VCaP (cell line): ENCODE results near the gene RFC5.

Source experiments
- H3K27ac ChIP-seq: fragments of 450-650 bp; 2 replicates; pipeline ENCODE4 v1.5.1; 2017
- CTCF ChIP-seq: fragments of 450-650 bp; conservative IDR thresholded peaks from 2 replicates; pipeline ENCODE4 v1.5.1; 2017; ENCODE audit warnings: mild to moderate bottlenecking, moderate library complexity

Gene RFC5, protein sequence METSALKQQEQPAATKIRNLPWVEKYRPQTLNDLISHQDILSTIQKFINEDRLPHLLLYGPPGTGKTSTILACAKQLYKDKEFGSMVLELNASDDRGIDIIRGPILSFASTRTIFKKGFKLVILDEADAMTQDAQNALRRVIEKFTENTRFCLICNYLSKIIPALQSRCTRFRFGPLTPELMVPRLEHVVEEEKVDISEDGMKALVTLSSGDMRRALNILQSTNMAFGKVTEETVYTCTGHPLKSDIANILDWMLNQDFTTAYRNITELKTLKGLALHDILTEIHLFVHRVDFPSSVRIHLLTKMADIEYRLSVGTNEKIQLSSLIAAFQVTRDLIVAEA

DNA sequence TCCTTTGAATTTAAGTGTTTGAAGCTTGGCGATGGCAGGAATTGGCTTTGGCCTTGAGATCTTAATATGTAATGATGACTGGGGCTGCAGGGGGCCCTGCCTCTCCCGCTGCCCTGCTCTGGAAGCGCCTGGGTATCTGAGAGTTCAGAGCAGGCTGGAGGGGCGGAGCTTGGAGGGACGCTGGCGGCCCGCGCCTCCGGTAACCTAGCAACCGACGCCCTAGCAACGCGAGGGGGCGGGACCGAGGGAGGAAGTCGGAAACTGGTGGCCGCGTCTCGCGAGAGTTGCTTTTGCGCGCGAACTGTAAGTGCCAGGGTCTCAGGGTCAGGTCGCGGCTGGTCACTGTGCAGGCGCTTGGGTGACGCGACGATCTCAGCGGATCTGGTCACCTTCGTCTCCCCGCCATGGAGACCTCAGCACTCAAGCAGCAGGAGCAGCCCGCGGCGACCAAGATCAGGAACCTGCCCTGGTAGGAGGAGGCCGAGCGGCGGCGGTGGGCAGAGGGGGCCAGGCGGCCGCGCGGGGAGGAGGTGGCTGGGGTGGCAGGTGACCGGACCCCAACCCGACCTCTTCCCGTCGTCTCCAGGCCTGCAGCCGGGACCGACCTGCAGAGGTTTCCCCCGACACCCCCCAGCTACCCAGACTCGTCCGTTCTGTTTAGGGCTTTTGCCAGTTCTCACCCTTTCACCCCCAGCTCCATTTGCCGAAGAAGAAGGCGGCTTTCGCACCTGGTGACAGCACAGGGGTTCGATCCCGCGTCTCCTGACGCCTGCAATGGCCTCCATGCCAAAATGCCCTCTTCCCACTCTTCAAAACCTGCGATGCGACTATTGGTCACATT, at the start of gene RFC5:
TSS of gene RFC5 (plus strand) at position 280 of the 841 bp plus-strand sequence. CDS start at position 405, 125 bp downstream.
- peak within 1 kb of the TSS; percentile 72 for H3K27ac ChIP-seq
- no peak for TF ChIP-seq CTCF

DNA sequence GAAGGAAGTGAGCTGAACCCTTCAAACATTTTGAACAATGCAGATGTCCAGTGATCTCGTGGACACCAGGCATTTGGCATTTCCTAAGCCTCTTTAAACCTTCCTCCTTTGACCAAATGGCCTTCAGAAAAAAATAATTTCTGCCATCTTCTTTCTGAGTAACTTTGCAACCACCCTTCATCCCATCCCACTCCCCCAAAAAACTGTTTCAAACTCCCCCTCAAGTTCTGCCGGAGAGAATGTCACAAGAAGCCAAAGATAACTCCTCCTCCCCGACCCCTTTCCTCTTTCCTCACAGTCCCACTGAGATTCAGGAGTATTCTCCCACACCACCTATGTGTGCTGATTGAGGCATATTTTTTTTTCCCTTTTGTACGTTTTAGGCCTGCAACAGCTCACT, 49.5 kb upstream of the RFC5 start:
- TF ChIP-seq CTCF: no peak
- H3K27ac ChIP-seq: no peak overlapping the region

DNA sequence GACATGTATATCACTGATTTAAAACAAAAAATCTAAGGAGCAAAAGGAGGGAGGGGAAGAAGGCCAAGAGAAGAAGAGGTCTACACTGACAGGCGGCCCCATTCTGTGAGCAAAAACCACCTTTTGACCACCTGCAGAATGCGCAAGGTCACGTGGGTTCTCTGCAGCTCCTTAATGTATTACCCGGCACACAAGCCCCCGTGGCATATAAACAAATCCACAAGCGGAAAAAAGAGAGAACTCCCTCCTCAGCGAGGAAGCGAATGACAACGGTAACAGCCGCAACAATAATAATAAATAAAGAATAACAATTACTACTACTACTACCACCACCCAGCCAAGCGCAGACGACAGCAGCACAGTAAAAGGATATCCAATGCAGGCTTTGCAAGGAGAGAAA, 49.0 kb upstream of the RFC5 start:
- no peak for TF ChIP-seq CTCF
- H3K27ac ChIP-seq: peak overlapping the region; percentile 91; the same call in 1 of the 2 replicates

DNA sequence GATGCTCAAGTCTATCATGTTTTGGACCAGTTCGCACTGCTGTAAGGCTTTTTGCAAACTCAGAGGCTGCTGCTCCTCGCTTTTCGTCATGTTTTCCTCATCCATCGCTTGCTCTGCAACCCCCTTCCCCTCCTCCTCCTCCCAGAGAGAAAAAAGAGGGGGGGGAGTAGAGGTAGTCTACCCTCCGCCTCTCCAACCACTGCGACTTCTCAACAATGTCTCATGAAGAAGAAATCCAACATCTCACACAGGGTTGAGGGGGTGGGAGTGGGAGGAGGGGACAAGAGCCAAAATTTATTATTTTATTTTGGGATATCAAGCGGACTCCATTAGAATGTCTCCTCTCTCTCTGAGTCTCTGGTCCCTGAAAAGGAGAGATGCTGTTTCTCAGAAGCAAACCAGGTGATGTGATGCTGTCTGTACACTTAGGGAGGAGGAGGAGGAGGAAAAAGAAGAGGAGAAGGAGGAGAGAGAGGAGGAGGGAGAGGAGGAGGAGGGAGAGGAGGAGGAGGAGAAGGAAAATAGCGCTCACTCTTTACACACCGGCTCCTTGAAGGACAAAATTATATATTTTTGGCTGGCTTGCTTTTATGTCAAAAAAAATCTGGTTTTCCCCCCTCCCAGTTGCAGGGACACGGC, 48.2 kb upstream of the RFC5 start:
- H3K27ac ChIP-seq: peak overlapping the region; percentile 91
- no peak for TF ChIP-seq CTCF

- H3K27ac ChIP-seq: peak within 1 kb of the TSS; percentile 91
These were observed 47.5 kb upstream of the RFC5 start, which contains the start of gene KSR2 for GRCh38 chr12:117968826-117969659. KSR2 (minus strand) TSS chr12:117968990; CDS start chr12:117968255, 735 bp downstream.

DNA sequence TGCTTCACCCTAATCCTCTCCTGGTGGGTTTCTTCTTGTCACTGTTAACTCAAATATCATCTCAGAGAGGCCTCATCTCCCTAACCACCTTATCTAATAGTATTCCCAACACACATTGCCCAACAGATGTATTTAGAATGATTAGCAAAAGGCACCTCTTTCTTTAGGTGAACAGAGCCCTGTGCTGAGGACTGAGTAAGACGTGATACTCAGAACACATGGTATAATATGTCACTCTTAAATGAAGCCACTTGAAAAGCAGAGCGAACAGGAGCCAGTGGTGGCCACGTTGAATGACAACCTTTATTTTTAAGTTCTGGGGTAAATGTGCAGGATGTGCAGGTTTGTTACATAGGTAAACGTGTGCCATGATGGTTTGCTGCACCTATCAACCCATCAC, 46.2 kb upstream of the RFC5 start:
- H3K27ac ChIP-seq: peak overlapping the region; percentile 91
- TF ChIP-seq CTCF: no peak

More at GRCh38 chr12:117968826-117969659, 47.5 kb upstream of the RFC5 start, which contains the start of gene KSR2:
- no peak for TF ChIP-seq CTCF
